HFFc6 (cell line): ENCODE measurements around the gene BCR. TPM values are rescaled to one million over a fixed set of nuclear protein-coding genes. Genes with fewer than 3 reads are reported as not detected.

Experiments
- DNase-seq: peaks from one replicate; pipeline ENCODE4 v3.0.0-alpha.2; 2018
- H3K27ac Mint-ChIP-seq: 2 replicates; pipeline ENCODE4 v1.8.0; 2020; ENCODE audit warnings: mild to moderate bottlenecking, mixed read lengths
- H3K27me3 Mint-ChIP-seq: 2 replicates; pipeline ENCODE4 v1.8.0; 2021; ENCODE audit warnings: mild to moderate bottlenecking, moderate library complexity, mixed read lengths; ENCODE audit not compliant: insufficient read depth
- H3K36me3 Mint-ChIP-seq: 2 replicates; pipeline ENCODE4 v1.8.0; 2021; ENCODE audit warnings: low read depth, mixed read lengths
- H3K4me1 Mint-ChIP-seq: 2 replicates; pipeline ENCODE4 v1.8.0; 2020; ENCODE audit warnings: low read depth, mixed read lengths
- H3K4me3 Mint-ChIP-seq: 2 replicates; pipeline ENCODE4 v1.8.0; 2020; ENCODE audit warnings: mild to moderate bottlenecking, moderate library complexity, mixed read lengths
- H3K9me3 Mint-ChIP-seq: 2 replicates; pipeline ENCODE4 v1.8.0; 2020; ENCODE audit warnings: mild to moderate bottlenecking, mixed read lengths
- CTCF ChIP-seq: fragments of 200-600 bp; sonication (generic); IDR thresholded peaks from 2 replicates; pipeline ENCODE4 v1.5.0; 2021; ENCODE audit warnings: antibody characterized with exemption, mild to moderate bottlenecking
- total RNA-seq, 6 experiments: library from RNA; stranded (reverse); fragmentation: NEBNext Ultra II Directional; extraction: Animal tissue kit (Norgen Biotek cat#: 25700); gene quantifications; 2 replicates in 1 of 6; 3 replicates in 5 of 6; pipeline ENCODE4 v1.2.3, GENCODE V29; 2021

Gene BCR
- total RNA-seq, 6 experiments from 2014 or later = 28.0 to 41.3 (median 31.3) TPM

GRCh38 chr22:23300476-23300875, 120.2 kb downstream of the BCR start:
- Mint-ChIP-seq H3K4me3 (no peak overlapping the region), H3K27me3 (no peaks in the 10 kb centered on the region; the same call in none of the 2 replicates), H3K4me1 (peaks cover 18% of the 10 kb centered on the region), H3K9me3 (no peaks in the 10 kb centered on the region), H3K36me3 (peaks cover 18% of the 10 kb centered on the region), H3K27ac (no peak overlapping the region)
- peak; percentile 29 for TF ChIP-seq CTCF
- no peak for DNase-seq

- no peak for TF ChIP-seq CTCF
- H3K9me3 Mint-ChIP-seq = no peaks in the 10 kb centered on the region
- H3K4me1 Mint-ChIP-seq = peaks cover 29% of the 10 kb centered on the region
- H3K36me3 Mint-ChIP-seq = peaks cover 17% of the 10 kb centered on the region
- no peak overlapping the region for H3K4me3 Mint-ChIP-seq
- no peaks in the 10 kb centered on the region; the same call in none of the 2 replicates for H3K27me3 Mint-ChIP-seq
- DNase-seq = no peak
- H3K27ac Mint-ChIP-seq = no peak overlapping the region
These were observed 121.3 kb downstream of the BCR start for GRCh38 chr22:23301591-23301990.

- no peak for DNase-seq
- no peak for TF ChIP-seq CTCF
These were observed 122.1 kb downstream of the BCR start for GRCh38 chr22:23302171-23303002.

GRCh38 chr22:23305321-23305910, 125.1 kb downstream of the BCR start:
- H3K27ac Mint-ChIP-seq = peak overlapping the region; percentile 92
- no peaks in the 10 kb centered on the region; the same call in none of the 2 replicates for H3K27me3 Mint-ChIP-seq
- peak overlapping the region; percentile 77; the same call in 1 of the 2 replicates for H3K4me3 Mint-ChIP-seq
- DNase-seq = peak; percentile 69
- H3K4me1 Mint-ChIP-seq = peaks cover 36% of the 10 kb centered on the region
- no peaks in the 10 kb centered on the region for H3K9me3 Mint-ChIP-seq
- no peak for TF ChIP-seq CTCF
- H3K36me3 Mint-ChIP-seq = peaks cover 6% of the 10 kb centered on the region

More at GRCh38 chr22:23302171-23303002, 122.1 kb downstream of the BCR start:
- Mint-ChIP-seq H3K36me3 (peaks cover 13% of the 10 kb centered on the region), H3K9me3 (no peaks in the 10 kb centered on the region), H3K4me3 (no peak overlapping the region), H3K4me1 (peaks cover 36% of the 10 kb centered on the region), H3K27ac (no peak overlapping the region), H3K27me3 (no peaks in the 10 kb centered on the region; the same call in none of the 2 replicates)

- no peaks in the 10 kb centered on the region for H3K9me3 Mint-ChIP-seq
- no peak for TF ChIP-seq CTCF
- H3K27ac Mint-ChIP-seq = peak overlapping the region; percentile 92
- H3K36me3 Mint-ChIP-seq = peaks cover under 1% of the 10 kb centered on the region
- H3K27me3 Mint-ChIP-seq = no peaks in the 10 kb centered on the region; the same call in none of the 2 replicates
- peak; percentile 75 for DNase-seq
- peak overlapping the region; percentile 77 for H3K4me3 Mint-ChIP-seq
- peaks cover 36% of the 10 kb centered on the region for H3K4me1 Mint-ChIP-seq
These were observed 125.6 kb downstream of the BCR start for GRCh38 chr22:23305922-23306374.
